ENCODE data around the gene SUN1. TPM values are rescaled to one million over a fixed set of nuclear protein-coding genes. Genes with fewer than 3 reads are reported as not detected.

The SUN1 gene
- total RNA-seq, 1 donor from 2014 or later, result 99.9 TPM

DNA sequence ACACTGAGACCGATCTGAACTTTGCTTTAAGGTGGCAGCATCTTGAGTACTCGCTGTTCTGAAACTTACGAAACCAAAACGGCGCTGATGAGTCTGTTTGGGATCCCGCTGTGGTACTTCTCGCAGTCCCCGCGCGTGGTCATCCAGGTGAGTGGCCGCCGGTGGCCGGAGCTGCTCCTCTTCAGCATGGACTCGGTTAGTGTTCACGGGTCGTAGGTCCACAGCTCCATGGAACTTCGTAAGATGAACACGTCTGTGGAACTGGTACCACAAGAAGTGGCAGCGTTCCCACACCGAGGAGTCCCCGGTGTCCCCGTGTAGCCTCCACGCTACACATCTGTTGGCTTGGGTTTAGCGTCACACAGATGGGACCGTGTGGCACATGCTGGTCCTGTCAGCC is 33.6 kb downstream of the SUN1 start:
- H3K36me3 Mint-ChIP-seq (ENCODE audit: low read depth), result peaks cover 28% of the 10 kb centered on the region
- no peak overlapping the region for H3K4me3 Mint-ChIP-seq
- no peaks in the 10 kb centered on the region for H3K27me3 Mint-ChIP-seq (ENCODE audit: low read depth)
- no peaks in the 10 kb centered on the region for H3K9me3 Mint-ChIP-seq
- TF ChIP-seq, protein P1, sequence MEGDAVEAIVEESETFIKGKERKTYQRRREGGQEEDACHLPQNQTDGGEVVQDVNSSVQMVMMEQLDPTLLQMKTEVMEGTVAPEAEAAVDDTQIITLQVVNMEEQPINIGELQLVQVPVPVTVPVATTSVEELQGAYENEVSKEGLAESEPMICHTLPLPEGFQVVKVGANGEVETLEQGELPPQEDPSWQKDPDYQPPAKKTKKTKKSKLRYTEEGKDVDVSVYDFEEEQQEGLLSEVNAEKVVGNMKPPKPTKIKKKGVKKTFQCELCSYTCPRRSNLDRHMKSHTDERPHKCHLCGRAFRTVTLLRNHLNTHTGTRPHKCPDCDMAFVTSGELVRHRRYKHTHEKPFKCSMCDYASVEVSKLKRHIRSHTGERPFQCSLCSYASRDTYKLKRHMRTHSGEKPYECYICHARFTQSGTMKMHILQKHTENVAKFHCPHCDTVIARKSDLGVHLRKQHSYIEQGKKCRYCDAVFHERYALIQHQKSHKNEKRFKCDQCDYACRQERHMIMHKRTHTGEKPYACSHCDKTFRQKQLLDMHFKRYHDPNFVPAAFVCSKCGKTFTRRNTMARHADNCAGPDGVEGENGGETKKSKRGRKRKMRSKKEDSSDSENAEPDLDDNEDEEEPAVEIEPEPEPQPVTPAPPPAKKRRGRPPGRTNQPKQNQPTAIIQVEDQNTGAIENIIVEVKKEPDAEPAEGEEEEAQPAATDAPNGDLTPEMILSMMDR (conservative IDR thresholded peaks at IDR 0.05), result no peak
- no peak for DNase-seq (ENCODE audit: low read depth, low spot score)
- H3K27ac Mint-ChIP-seq (ENCODE audit: unreplicated experiment), result no peak overlapping the region
- H3K4me1 Mint-ChIP-seq, result no peaks in the 10 kb centered on the region

- no peaks in the 10 kb centered on the region for H3K27me3 Mint-ChIP-seq (ENCODE audit: low read depth)
- TF ChIP-seq, protein P1 (conservative IDR thresholded peaks at IDR 0.05), result no peak
- H3K9me3 Mint-ChIP-seq, result no peaks in the 10 kb centered on the region
- H3K4me1 Mint-ChIP-seq, result no peaks in the 10 kb centered on the region
- no peak for DNase-seq (ENCODE audit: low read depth, low spot score)
- H3K4me3 Mint-ChIP-seq, result no peak overlapping the region
- peaks cover 22% of the 10 kb centered on the region for H3K36me3 Mint-ChIP-seq (ENCODE audit: low read depth)
- no peak overlapping the region for H3K27ac Mint-ChIP-seq (ENCODE audit: unreplicated experiment)
These were observed 34.7 kb downstream of the SUN1 start for GRCh38 chr7:867001-867405.

DNA sequence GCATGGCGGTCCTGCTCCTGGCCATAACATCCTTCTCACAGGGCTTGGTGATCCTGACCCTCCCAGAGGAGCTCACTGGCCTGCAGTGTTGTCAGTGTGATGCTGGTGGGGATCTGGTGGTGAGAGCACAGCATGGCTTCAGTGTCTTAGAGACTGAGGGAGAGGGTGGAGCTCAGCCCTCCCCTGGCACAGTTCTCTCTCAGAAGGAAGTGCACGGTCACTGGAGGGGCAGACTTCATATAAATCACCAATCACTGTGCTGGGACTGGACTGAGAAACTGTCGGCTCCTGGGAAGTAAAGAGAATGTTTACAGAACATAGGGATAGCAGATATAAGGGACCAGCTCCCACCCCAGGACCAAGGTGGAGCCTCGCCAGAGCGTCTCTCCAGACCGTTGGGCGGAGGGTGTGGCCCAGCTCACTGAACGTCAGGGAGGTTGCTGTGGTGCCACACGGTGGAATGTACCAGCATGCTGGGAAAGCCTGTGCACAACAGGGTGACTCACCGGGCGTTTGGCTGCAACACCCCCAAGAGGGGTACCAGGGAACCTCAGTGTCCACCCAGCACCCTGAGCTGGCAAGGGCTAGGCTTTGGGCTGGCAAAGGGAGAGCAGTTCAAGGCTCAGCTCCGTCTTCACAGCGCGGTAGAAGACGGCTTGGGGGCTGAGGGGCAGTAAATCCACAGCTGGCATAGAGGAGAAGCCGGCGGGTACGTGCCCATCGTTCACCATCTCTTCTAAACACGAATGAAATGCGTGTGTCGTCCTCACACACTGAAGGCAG is 35.3 kb downstream of the SUN1 start:
- Mint-ChIP-seq H3K27ac (ENCODE audit: unreplicated experiment) (no peak overlapping the region), H3K36me3 (ENCODE audit: low read depth) (peaks cover 25% of the 10 kb centered on the region), H3K4me3 (no peak overlapping the region), H3K9me3 (no peaks in the 10 kb centered on the region), H3K4me1 (no peaks in the 10 kb centered on the region), H3K27me3 (ENCODE audit: low read depth) (no peaks in the 10 kb centered on the region)
- TF ChIP-seq, protein P1 (conservative IDR thresholded peaks at IDR 0.05), result no peak
- no peak for DNase-seq (ENCODE audit: low read depth, low spot score)

GRCh38 chr7:868189-868486 is 35.9 kb downstream of the SUN1 start:
- no peak for DNase-seq (ENCODE audit: low read depth, low spot score)
- H3K36me3 Mint-ChIP-seq (ENCODE audit: low read depth), result peaks cover 28% of the 10 kb centered on the region

DNA sequence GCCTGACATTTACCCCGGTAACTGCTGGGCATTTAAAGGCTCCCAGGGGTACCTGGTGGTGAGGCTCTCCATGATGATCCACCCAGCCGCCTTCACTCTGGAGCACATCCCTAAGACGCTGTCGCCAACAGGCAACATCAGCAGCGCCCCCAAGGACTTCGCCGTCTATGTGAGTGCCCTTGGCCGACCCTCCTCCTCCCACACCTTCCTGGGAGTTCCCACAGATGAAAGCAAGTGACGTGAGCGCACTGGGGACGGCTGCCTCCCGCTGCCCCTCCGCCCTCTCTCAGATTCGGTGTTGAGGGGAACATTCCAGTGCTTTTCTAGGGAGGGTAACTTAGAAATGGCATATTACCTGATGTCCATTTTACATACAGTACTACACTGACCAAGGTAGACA is 37.1 kb downstream of the SUN1 start:
- H3K36me3 Mint-ChIP-seq (ENCODE audit: low read depth), result peaks cover 37% of the 10 kb centered on the region
- no peaks in the 10 kb centered on the region for H3K9me3 Mint-ChIP-seq
- H3K27ac Mint-ChIP-seq (ENCODE audit: unreplicated experiment), result no peak overlapping the region
- TF ChIP-seq, protein P1 (conservative IDR thresholded peaks at IDR 0.05), result no peak
- peaks cover 10% of the 10 kb centered on the region for H3K4me1 Mint-ChIP-seq
- DNase-seq (ENCODE audit: low read depth, low spot score), result no peak
- H3K27me3 Mint-ChIP-seq (ENCODE audit: low read depth), result no peaks in the 10 kb centered on the region
- H3K4me3 Mint-ChIP-seq, result no peak overlapping the region

More at GRCh38 chr7:868189-868486, 35.9 kb downstream of the SUN1 start:
- TF ChIP-seq, protein P1 (conservative IDR thresholded peaks at IDR 0.05), result no peak
- Mint-ChIP-seq H3K4me3 (no peak overlapping the region), H3K9me3 (no peaks in the 10 kb centered on the region), H3K27me3 (ENCODE audit: low read depth) (no peaks in the 10 kb centered on the region), H3K27ac (ENCODE audit: unreplicated experiment) (no peak overlapping the region), H3K4me1 (peaks cover 2% of the 10 kb centered on the region)
